ENCODE measurements around the gene USP2. TPM values are rescaled to one million over a fixed set of nuclear protein-coding genes. Genes with fewer than 3 reads are reported as not detected.

The USP2 gene
- total RNA-seq, 1 experiment from 2014 or later, result 5.7 TPM

DNA sequence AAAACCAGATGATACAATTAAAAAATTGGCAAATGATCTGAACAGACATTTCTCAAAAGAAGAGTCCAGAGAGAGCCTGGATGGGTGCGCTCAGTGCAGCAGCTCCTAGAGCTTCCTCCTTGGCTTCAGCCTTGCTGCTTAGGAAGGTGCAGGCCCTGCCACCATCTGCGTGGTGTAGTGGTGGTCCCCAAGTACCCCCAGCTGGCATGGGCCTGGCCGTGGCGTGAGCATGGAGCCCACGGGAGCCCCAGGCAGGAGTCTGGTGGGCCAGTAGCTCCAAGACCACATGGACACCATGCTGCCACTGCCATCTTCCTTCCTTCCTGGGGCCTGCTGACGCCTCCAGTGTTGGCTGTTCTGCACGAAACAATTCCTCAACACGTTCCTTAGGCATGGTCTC is 21.0 kb upstream of the USP2 start:
- H2BK15ac ChIP-seq (ENCODE audit: low read depth, low read length), result no peak overlapping the region
- peak overlapping the region; percentile 22 for H4K5ac ChIP-seq (ENCODE audit: insufficient read length, low read depth, low read length)
- peaks cover 0 to 11% (median 10%) of the 10 kb centered on the region in 3 experiments; a peak in 5 of 7 replicates for H3K36me3 Mint-ChIP-seq (ENCODE audit: insufficient read depth in 1 of 3, low read depth in 3 of 3)
- no peak overlapping the region for H3K27ac ChIP-seq (ENCODE audit: insufficient read length, low read depth, low read length)
- H3T11ph ChIP-seq (ENCODE audit: low read length), result no peak overlapping the region
- H3K79me1 ChIP-seq (ENCODE audit: insufficient read depth, low read depth, low read length, poor library complexity, severe bottlenecking), result no peaks in the 10 kb centered on the region
- no peak overlapping the region for H2BK20ac ChIP-seq (ENCODE audit: low read depth, low read length, poor library complexity, severe bottlenecking)
- H2BK12ac ChIP-seq (ENCODE audit: insufficient read length, low read depth, low read length), result no peak overlapping the region
- no peaks in the 10 kb centered on the region for H3K4me1 ChIP-seq (ENCODE audit: insufficient read depth, low read length)
- no peak overlapping the region for H2BK120ac ChIP-seq (ENCODE audit: low read depth, low read length, poor library complexity, severe bottlenecking)
- no peak overlapping the region for H3K4me3 Mint-ChIP-seq
- no peaks in the 10 kb centered on the region for H4K20me1 ChIP-seq (ENCODE audit: control insufficient read depth, insufficient read depth, insufficient read length)
- no peaks in the 10 kb centered on the region; a peak in 2 of 4 replicates for H3K4me1 Mint-ChIP-seq
- no peak for DNase-seq
- H3K79me2 ChIP-seq (ENCODE audit: insufficient read depth, low read length), result no peaks in the 10 kb centered on the region
- WGBS (ENCODE audit: extremely low coverage, insufficient read length, low lambda C conversion rate), result no CpG with 5 or more reads among the region's 8 CpGs
- no peak overlapping the region for H4K91ac ChIP-seq (ENCODE audit: insufficient read length, low read depth, low read length)
- H3K9ac ChIP-seq (ENCODE audit: extremely low read depth, insufficient read length, low read length), result no peak overlapping the region
- H3K9me3 ChIP-seq (ENCODE audit: control insufficient read depth, low read depth, low read length), result no peaks in the 10 kb centered on the region
- H3K18ac ChIP-seq (ENCODE audit: insufficient read length, low read depth, low read length), result no peak overlapping the region
- H3K27ac Mint-ChIP-seq, result no peak overlapping the region
- H3K4me2 ChIP-seq (ENCODE audit: insufficient read depth, insufficient read length, low read length), result no peak overlapping the region
- H3K9me3 Mint-ChIP-seq, result peaks cover 6 to 15% of the 10 kb centered on the region in 2 experiments
- no peak overlapping the region for H2BK5ac ChIP-seq (ENCODE audit: insufficient read length, low read length)
- TF ChIP-seq, protein P1, sequence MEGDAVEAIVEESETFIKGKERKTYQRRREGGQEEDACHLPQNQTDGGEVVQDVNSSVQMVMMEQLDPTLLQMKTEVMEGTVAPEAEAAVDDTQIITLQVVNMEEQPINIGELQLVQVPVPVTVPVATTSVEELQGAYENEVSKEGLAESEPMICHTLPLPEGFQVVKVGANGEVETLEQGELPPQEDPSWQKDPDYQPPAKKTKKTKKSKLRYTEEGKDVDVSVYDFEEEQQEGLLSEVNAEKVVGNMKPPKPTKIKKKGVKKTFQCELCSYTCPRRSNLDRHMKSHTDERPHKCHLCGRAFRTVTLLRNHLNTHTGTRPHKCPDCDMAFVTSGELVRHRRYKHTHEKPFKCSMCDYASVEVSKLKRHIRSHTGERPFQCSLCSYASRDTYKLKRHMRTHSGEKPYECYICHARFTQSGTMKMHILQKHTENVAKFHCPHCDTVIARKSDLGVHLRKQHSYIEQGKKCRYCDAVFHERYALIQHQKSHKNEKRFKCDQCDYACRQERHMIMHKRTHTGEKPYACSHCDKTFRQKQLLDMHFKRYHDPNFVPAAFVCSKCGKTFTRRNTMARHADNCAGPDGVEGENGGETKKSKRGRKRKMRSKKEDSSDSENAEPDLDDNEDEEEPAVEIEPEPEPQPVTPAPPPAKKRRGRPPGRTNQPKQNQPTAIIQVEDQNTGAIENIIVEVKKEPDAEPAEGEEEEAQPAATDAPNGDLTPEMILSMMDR (conservative IDR thresholded peaks at IDR 0.05), result no peak
- no peaks in the 10 kb centered on the region; the same call in 1 of the 2 replicates for H3K27me3 ChIP-seq (ENCODE audit: insufficient read depth, low read length)
- H3K14ac ChIP-seq (ENCODE audit: insufficient read depth, low read length), result no peak overlapping the region
- no peak overlapping the region for H2AK5ac ChIP-seq (ENCODE audit: insufficient read length, low read length)
- H3K23me2 ChIP-seq (ENCODE audit: insufficient read length, low read depth, low read length, poor library complexity, severe bottlenecking), result no peaks in the 10 kb centered on the region
- H4K8ac ChIP-seq (replicated peaks; ENCODE audit: insufficient read length, low read depth, low read length), result no peak overlapping the region
- H3K4ac ChIP-seq (ENCODE audit: low read depth, low read length), result no peak overlapping the region
- H3K56ac ChIP-seq (ENCODE audit: insufficient read length, low read depth, low read length), result no peak overlapping the region
- H2AFZ ChIP-seq (ENCODE audit: low read length), result no peak overlapping the region
- no peak overlapping the region for H3K23ac ChIP-seq (ENCODE audit: insufficient read length, low read depth, low read length)
- H3K27me3 Mint-ChIP-seq (ENCODE audit: low read depth), result peaks cover 4% of the 10 kb centered on the region
